Neuronal stem cell (in vitro differentiated cells): ENCODE results near the gene CTSK.

ENCODE experiments used
- DNase-seq: peaks from one replicate; pipeline ENCODE4 v3.0.0-alpha.2; 2013; ENCODE audit warnings: low spot score
- H2AFZ ChIP-seq: one replicate; pipeline ENCODE4 v1.6.1; 2013; ENCODE audit warnings: mild to moderate bottlenecking, low read length, inconsistent platforms
- H2AK5ac ChIP-seq: 2 replicates; pipeline ENCODE4 v1.6.1; 2013; ENCODE audit warnings: low read depth, mild to moderate bottlenecking, inconsistent platforms, low read length, moderate library complexity, mixed read lengths
- H2BK120ac ChIP-seq: 2 replicates; pipeline ENCODE4 v1.6.1; 2013; ENCODE audit warnings: low read depth, mild to moderate bottlenecking, inconsistent platforms, low read length, moderate library complexity, mixed read lengths
- H2BK12ac ChIP-seq: one replicate; pipeline ENCODE4 v1.6.1; 2013; ENCODE audit warnings: low read length, inconsistent platforms
- H2BK15ac ChIP-seq: 2 replicates; pipeline ENCODE4 v1.6.1; 2013; ENCODE audit warnings: mild to moderate bottlenecking, low read length, inconsistent platforms, mixed read lengths
- H2BK5ac ChIP-seq: one replicate; pipeline ENCODE4 v1.6.1; 2013; ENCODE audit warnings: inconsistent platforms, mild to moderate bottlenecking, low read length, moderate library complexity
- H3K14ac ChIP-seq: one replicate; pipeline ENCODE4 v1.6.1; 2013; ENCODE audit warnings: low read length, inconsistent platforms
- H3K18ac ChIP-seq: 2 replicates; pipeline ENCODE4 v1.6.1; 2013; ENCODE audit warnings: low read length, inconsistent platforms
- H3K23ac ChIP-seq: 2 replicates; pipeline ENCODE4 v1.6.1; 2013; ENCODE audit warnings: low read depth, mild to moderate bottlenecking, mixed read lengths, low read length, inconsistent platforms; ENCODE audit not compliant: poor library complexity
- H3K27ac ChIP-seq: replicated peaks from 3 replicates; pipeline ENCODE4 v1.5.1; 2013; ENCODE audit warnings: low read length, inconsistent platforms
- H3K27me3 ChIP-seq, 3 experiments: 2 replicates each; pipeline ENCODE4 v1.6.1; 2013; ENCODE audit warnings: low read length in 3 of 3, mild to moderate bottlenecking in 2 of 3, inconsistent platforms in 1 of 3, low read depth in 1 of 3, mixed read lengths in 1 of 3, moderate library complexity in 1 of 3; ENCODE audit not compliant: control insufficient read depth in 3 of 3, insufficient read depth in 3 of 3
- H3K36me3 ChIP-seq, 2 donors: replicated peaks in 1 of 2; 2 replicates each; pipeline ENCODE4 v1.6.1; 2013; ENCODE audit warnings: low read length in 2 of 2; ENCODE audit not compliant: control insufficient read depth in 2 of 2, insufficient read depth in 2 of 2
- H3K4ac ChIP-seq: 2 replicates; pipeline ENCODE4 v1.6.1; 2013; ENCODE audit warnings: inconsistent platforms, mild to moderate bottlenecking, low read length, moderate library complexity
- H3K4me1 ChIP-seq, 2 donors: 1 replicate in 1 of 2; 2 replicates in 1 of 2; pipeline ENCODE4 v1.6.1; 2013; ENCODE audit warnings: low read length in 2 of 2, low read depth in 1 of 2; ENCODE audit not compliant: control insufficient read depth in 2 of 2, insufficient read depth in 1 of 2
- H3K4me2 ChIP-seq: one replicate; pipeline ENCODE4 v1.6.1; 2013; ENCODE audit warnings: mild to moderate bottlenecking, low read length, inconsistent platforms; ENCODE audit not compliant: insufficient read depth, poor library complexity, severe bottlenecking
- H3K4me3 ChIP-seq, 2 donors: 2 replicates each; pipeline ENCODE4 v1.5.1; 2013; ENCODE audit warnings: low read length in 2 of 2, mild to moderate bottlenecking in 2 of 2, inconsistent platforms in 1 of 2, moderate library complexity in 1 of 2
- H3K79me1 ChIP-seq: one replicate; pipeline ENCODE4 v1.6.1; 2013; ENCODE audit warnings: low read depth, mild to moderate bottlenecking, inconsistent platforms, low read length, moderate library complexity
- H3K9ac ChIP-seq: one replicate; pipeline ENCODE4 v1.6.1; 2013; ENCODE audit warnings: mild to moderate bottlenecking, low read depth, low read length, inconsistent platforms; ENCODE audit not compliant: poor library complexity
- H3K9me3 ChIP-seq, 2 donors: replicated peaks in 1 of 2; 2 replicates each; pipeline versions ENCODE3 to v1.6.1; 2013; ENCODE audit warnings: low read length in 2 of 2, mild to moderate bottlenecking in 2 of 2, inconsistent platforms in 1 of 2, low read depth in 1 of 2, mixed read lengths in 1 of 2, moderate library complexity in 1 of 2; ENCODE audit not compliant: control insufficient read depth in 2 of 2, insufficient read depth in 1 of 2
- H4K8ac ChIP-seq: one replicate; pipeline ENCODE4 v1.6.1; 2013; ENCODE audit warnings: low read depth, mild to moderate bottlenecking, inconsistent platforms, low read length, moderate library complexity
- H4K91ac ChIP-seq: one replicate; pipeline ENCODE4 v1.6.1; 2013; ENCODE audit warnings: low read length, low read depth, mild to moderate bottlenecking, inconsistent platforms; ENCODE audit not compliant: poor library complexity
- WGBS, 2 donors: extraction: QIAGEN DNeasy Blood & Tissue Kit; methylation state at CpG; one replicate each; pipeline ENCODE4 v1.1.7; 2013; ENCODE audit warnings: missing lambda C conversion rate in 2 of 2, mixed read lengths in 1 of 2; ENCODE audit not compliant: insufficient read length in 2 of 2, insufficient replicate concordance in 1 of 2; ENCODE audit errors: extremely low coverage in 2 of 2; 5-methylcytosine and 5-hydroxymethylcytosine counted together

The CTSK gene

DNA sequence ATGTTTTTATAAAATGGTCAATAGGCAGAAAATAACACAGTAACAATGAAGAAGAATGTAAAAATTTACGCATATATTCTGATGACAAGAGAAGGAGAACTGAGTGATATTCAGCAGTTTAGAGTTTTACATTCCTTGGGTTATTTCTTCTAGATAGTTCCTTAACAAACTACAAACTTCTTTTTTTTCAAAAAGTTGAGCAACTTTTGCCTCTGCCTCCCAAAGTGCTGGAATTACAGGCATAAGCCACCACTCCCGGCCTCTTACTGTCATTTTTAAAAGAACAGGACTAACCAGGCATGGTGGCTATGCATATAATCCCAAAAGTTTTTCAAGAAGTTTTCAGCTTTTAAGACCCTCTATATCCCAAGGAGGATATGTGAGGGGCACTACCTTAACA lies 35.4 kb upstream of the CTSK start:
- Histone ChIP-seq H3K9ac (no peak overlapping the region), H2BK5ac (no peak overlapping the region), H3K4me1 (no peaks in the 10 kb centered on the region), H3K4me2 (no peak overlapping the region), H3K23ac (no peak overlapping the region), H3K18ac (no peak overlapping the region), H3K14ac (no peak overlapping the region), H2BK120ac (no peak overlapping the region), H2AFZ (no peak overlapping the region), H3K79me1 (no peaks in the 10 kb centered on the region), H3K4ac (no peak overlapping the region), H3K4me3 (no peak overlapping the region), H3K27ac (no peak overlapping the region), H3K9me3 (no peaks in the 10 kb centered on the region), H3K36me3 (peaks cover 1 to 18% of the 10 kb centered on the region in 2 donors), H4K91ac (no peak overlapping the region), H2AK5ac (no peak overlapping the region), H4K8ac (no peak overlapping the region), H3K27me3 (no peaks in the 10 kb centered on the region), H2BK12ac (no peak overlapping the region), H2BK15ac (no peak overlapping the region)
- WGBS, 2 donors: no CpG with 5 or more reads among the region's 2 CpGs
- DNase-seq: no peak

- Histone ChIP-seq H4K8ac (no peak overlapping the region), H3K4ac (no peak overlapping the region), H3K4me1 (no peaks in the 10 kb centered on the region), H3K27me3 (no peaks in the 10 kb centered on the region), H2BK5ac (no peak overlapping the region), H3K9me3 (no peaks in the 10 kb centered on the region), H4K91ac (no peak overlapping the region), H3K18ac (no peak overlapping the region), H3K4me2 (no peak overlapping the region), H2BK12ac (no peak overlapping the region), H2BK15ac (no peak overlapping the region), H3K9ac (no peak overlapping the region), H2AFZ (no peak overlapping the region), H3K14ac (no peak overlapping the region), H3K36me3 (peaks cover 1 to 20% of the 10 kb centered on the region in 2 donors), H3K79me1 (no peaks in the 10 kb centered on the region), H2AK5ac (no peak overlapping the region), H3K4me3 (no peak overlapping the region), H3K27ac (no peak overlapping the region), H2BK120ac (no peak overlapping the region), H3K23ac (no peak overlapping the region)
- no peak for DNase-seq
- WGBS, 2 donors: no CpG with 5 or more reads among the region's 2 CpGs
These were observed 34.9 kb upstream of the CTSK start for GRCh38 chr1:150842964-150843363.

DNA sequence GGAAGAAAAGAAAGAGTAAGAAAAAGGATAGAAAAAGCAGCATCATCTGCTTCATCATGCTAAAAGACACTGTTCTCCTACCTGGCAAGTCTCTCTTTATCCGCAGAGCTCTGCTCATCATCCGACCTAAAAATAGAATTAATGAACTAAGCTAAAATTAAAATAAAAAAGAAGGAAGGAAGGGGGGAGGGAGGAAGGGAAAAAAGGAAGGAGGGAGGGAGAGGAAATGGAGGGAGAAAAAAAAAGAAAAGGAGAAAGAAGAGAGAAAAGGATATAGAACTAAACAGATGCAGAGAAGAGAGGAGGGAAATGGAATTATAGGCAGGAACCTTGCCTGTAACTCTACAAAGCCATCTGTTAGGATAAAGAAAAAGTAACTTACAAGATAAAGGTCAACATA lies 34.3 kb upstream of the CTSK start:
- Histone ChIP-seq H2AK5ac (no peak overlapping the region), H2BK120ac (no peak overlapping the region), H3K27me3 (no peaks in the 10 kb centered on the region), H4K91ac (no peak overlapping the region), H2AFZ (no peak overlapping the region), H3K4me1 (no peaks in the 10 kb centered on the region), H3K23ac (no peak overlapping the region), H3K4me3 (no peak overlapping the region), H3K27ac (no peak overlapping the region), H3K9ac (no peak overlapping the region), H3K14ac (no peak overlapping the region), H4K8ac (no peak overlapping the region), H2BK12ac (no peak overlapping the region), H3K9me3 (no peaks in the 10 kb centered on the region), H2BK15ac (no peak overlapping the region), H3K79me1 (no peaks in the 10 kb centered on the region), H3K4ac (no peak overlapping the region), H3K18ac (no peak overlapping the region), H3K36me3 (peaks cover 1 to 25% of the 10 kb centered on the region in 2 donors), H3K4me2 (no peak overlapping the region), H2BK5ac (no peak overlapping the region)
- no CpG with 5 or more reads among the region's 2 CpGs for WGBS, 2 donors
- DNase-seq: no peak

GRCh38 chr1:150841626-150842025 lies 33.6 kb upstream of the CTSK start:
- Histone ChIP-seq H3K9ac (no peak overlapping the region), H3K36me3 (peaks cover 1 to 32% of the 10 kb centered on the region in 2 donors), H3K4me2 (no peak overlapping the region), H4K91ac (no peak overlapping the region), H2BK120ac (no peak overlapping the region), H3K4me1 (no peaks in the 10 kb centered on the region), H2AFZ (no peak overlapping the region), H3K23ac (no peak overlapping the region), H2BK12ac (no peak overlapping the region), H2BK15ac (no peak overlapping the region), H2AK5ac (no peak overlapping the region), H3K4me3 (no peak overlapping the region), H3K14ac (no peak overlapping the region), H3K4ac (no peak overlapping the region), H2BK5ac (no peak overlapping the region), H3K9me3 (no peaks in the 10 kb centered on the region), H3K79me1 (no peaks in the 10 kb centered on the region), H3K18ac (no peak overlapping the region), H3K27me3 (no peaks in the 10 kb centered on the region), H3K27ac (no peak overlapping the region), H4K8ac (no peak overlapping the region)
- WGBS, 2 donors: no CpG with 5 or more reads among the region's 3 CpGs
- no peak for DNase-seq
